Transverse colon (tissue), 4 donors: Measurements from ENCODE around the gene TIMM8A. TPM values are rescaled to one million over a fixed set of nuclear protein-coding genes. Genes with fewer than 3 reads are reported as not detected.
A peak's percentile ranks its signal among the peaks of the same experiment; 100 is the strongest.

Source experiments
- DNase-seq: peaks from one replicate; pipeline ENCODE4 v3.0.0-alpha.2; 2019
- H3K27ac ChIP-seq, 4 donors: fragments of 200-600 bp; sonication (generic); 2 replicates each; pipeline ENCODE4 v1.5.1; 2016 to 2018; ENCODE audit warnings: inconsistent platforms in 4 of 4
- H3K27me3 ChIP-seq: fragments of 200-600 bp; sonication (generic); 2 replicates; pipeline ENCODE4 v1.5.1; 2017; ENCODE audit warnings: inconsistent platforms
- H3K36me3 ChIP-seq, 4 donors: fragments of 200-600 bp; sonication (generic); 2 replicates each; pipeline ENCODE4 v1.5.1; 2017 to 2019; ENCODE audit warnings: inconsistent platforms in 4 of 4
- H3K4me1 ChIP-seq, 4 donors: fragments of 200-600 bp; sonication (generic); 2 replicates each; pipeline ENCODE4 v1.5.1; 2017 to 2020; ENCODE audit warnings: inconsistent platforms in 4 of 4
- H3K4me3 ChIP-seq, 4 donors: fragments of 200-600 bp; sonication (generic); 1 replicate in 1 of 4; 2 replicates in 3 of 4; pipeline versions ENCODE4 v1.5.1 to v1.6.1; 2017 to 2019; ENCODE audit warnings: inconsistent platforms in 4 of 4
- H3K9me3 ChIP-seq, 2 donors: fragments of 200-600 bp; sonication (generic); 2 replicates each; pipeline ENCODE4 v1.5.1; 2017 to 2019; ENCODE audit warnings: inconsistent platforms in 2 of 2
- EP300 ChIP-seq: sonication (generic); formaldehyde crosslinking; IDR thresholded peaks from one replicate; pipeline ENCODE4 v1.6.1; 2017; ENCODE audit warnings: antibody characterized with exemption, low read depth
- POLR2A ChIP-seq: fragments of 450-650 bp; IDR thresholded peaks from one replicate; pipeline ENCODE4 v1.6.1; 2016; ENCODE audit warnings: antibody characterized with exemption, mild to moderate bottlenecking, moderate library complexity
- POLR2AphosphoS5 ChIP-seq, 3 donors: sonication (generic); formaldehyde crosslinking; IDR thresholded peaks; one replicate each; pipeline ENCODE4 v1.6.1; 2016; ENCODE audit warnings: antibody characterized with exemption in 3 of 3
- WGBS, 2 donors: methylation state at CpG; one replicate each; pipeline ENCODE4 v1.1.5; 2018; ENCODE audit warnings: low coverage in 1 of 2; 5-methylcytosine and 5-hydroxymethylcytosine counted together
- in situ Hi-C, 4 donors: fragments of 200-750 bp; cut with MboI; loops; one replicate each; pipeline versions ENCODE4 v1.15.0 to v1.15.1; 2017; ENCODE audit warnings: low sequenced_read_pairs in 3 of 4, low pct_ligation_motif_present in 1 of 4, low pct_unique_long_range_greater_than_20kb in 1 of 4
- intact Hi-C: fragments of 100-400 bp; cut with DNase I; formaldehyde crosslinking; loops from one replicate; pipeline ENCODE4 v1.15.1; 2023; ENCODE audit warnings: low total_unique reads
- total RNA-seq, 4 donors: library from RNA; depleted of rRNA; stranded (reverse); fragments of >200 nt; gene quantifications; one replicate each; pipeline ENCODE4 v1.1.0, GENCODE V29; 2016
- TF ChIP-seq, protein P1 (sequence below), 5 experiments: fragments of 200-600 bp in 3 of 5; fragments of 450-650 bp in 2 of 5; sonication (generic) in 3 of 5; IDR thresholded peaks; 1 replicate in 2 of 5; 2 replicates in 3 of 5; pipeline ENCODE4 v1.5.1; 2016 to 2017; ENCODE audit warnings: antibody characterized with exemption in 5 of 5, inconsistent platforms in 3 of 5, mild to moderate bottlenecking in 2 of 5, moderate library complexity in 1 of 5

Gene TIMM8A
- total RNA-seq, 4 donors from 2014 or later: 2.8 to 8.6 (median 5.5) TPM

DNA sequence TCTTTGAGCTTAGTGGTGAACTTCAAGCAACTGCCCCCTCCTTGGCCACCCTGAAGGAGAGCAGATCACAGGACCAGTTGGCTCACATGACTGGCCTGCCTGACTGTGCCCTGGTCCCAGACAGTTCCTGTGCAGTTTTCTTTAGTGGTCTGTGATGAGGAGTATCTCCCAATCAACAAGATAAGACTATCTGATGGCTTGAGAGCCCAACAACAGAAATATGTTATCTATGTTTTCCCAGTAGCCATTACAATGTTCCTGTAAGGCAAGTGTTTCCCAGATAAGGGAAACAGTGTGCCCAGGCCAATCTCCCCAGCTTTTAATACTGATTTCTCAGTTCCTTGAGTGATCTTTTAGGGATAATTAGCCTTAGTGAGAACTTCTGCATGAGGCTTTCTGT, 14.2 kb upstream of the TIMM8A start:
- no peak overlapping the region for H3K4me3 ChIP-seq
- intact Hi-C loops: no loop called here
- no peak for DNase-seq
- H3K4me1 ChIP-seq: no peaks in the 10 kb centered on the region
- H3K36me3 ChIP-seq: no peaks in the 10 kb centered on the region
- H3K27ac ChIP-seq: no peak overlapping the region
- in situ Hi-C loops: no loop called here
- H3K27me3 ChIP-seq: no peaks in the 10 kb centered on the region
- TF ChIP-seq EP300 (no peak), POLR2AphosphoS5 (IDR thresholded peaks at IDR 0.05) (no peak), POLR2A (no peak)
- TF ChIP-seq, protein P1, sequence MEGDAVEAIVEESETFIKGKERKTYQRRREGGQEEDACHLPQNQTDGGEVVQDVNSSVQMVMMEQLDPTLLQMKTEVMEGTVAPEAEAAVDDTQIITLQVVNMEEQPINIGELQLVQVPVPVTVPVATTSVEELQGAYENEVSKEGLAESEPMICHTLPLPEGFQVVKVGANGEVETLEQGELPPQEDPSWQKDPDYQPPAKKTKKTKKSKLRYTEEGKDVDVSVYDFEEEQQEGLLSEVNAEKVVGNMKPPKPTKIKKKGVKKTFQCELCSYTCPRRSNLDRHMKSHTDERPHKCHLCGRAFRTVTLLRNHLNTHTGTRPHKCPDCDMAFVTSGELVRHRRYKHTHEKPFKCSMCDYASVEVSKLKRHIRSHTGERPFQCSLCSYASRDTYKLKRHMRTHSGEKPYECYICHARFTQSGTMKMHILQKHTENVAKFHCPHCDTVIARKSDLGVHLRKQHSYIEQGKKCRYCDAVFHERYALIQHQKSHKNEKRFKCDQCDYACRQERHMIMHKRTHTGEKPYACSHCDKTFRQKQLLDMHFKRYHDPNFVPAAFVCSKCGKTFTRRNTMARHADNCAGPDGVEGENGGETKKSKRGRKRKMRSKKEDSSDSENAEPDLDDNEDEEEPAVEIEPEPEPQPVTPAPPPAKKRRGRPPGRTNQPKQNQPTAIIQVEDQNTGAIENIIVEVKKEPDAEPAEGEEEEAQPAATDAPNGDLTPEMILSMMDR (IDR thresholded peaks at IDR 0.05): no peak
- H3K9me3 ChIP-seq: no peaks in the 10 kb centered on the region

DNA sequence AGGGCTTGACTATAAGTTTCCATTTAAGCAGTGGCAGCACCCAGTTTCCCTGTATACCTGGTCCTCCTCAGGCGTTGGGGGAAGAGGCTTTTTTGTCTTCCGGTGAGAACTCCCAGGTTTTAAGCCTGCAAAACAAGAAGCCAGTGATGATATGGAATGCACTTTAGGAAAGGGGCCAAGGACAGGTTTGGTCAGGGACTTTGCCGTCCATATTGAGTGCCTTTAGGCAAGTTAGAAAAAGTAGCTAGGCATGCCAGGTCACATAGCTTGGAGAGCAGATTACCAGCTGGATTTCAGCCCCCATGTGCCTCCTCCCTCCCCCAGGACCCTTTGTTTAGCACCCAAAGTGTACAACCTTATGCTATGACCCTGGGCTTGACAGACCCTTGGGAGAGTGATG, 13.6 kb upstream of the TIMM8A start:
- intact Hi-C loops: no loop called here
- Histone ChIP-seq H3K9me3 (no peaks in the 10 kb centered on the region), H3K36me3 (no peaks in the 10 kb centered on the region), H3K27ac (no peak overlapping the region), H3K27me3 (no peaks in the 10 kb centered on the region), H3K4me1 (no peaks in the 10 kb centered on the region), H3K4me3 (no peak overlapping the region)
- no peak for TF ChIP-seq POLR2A
- 82% methylated on average over 3 of the region's 3 CpGs; no CpG with 5 or more reads in 1 of the 2 donors for WGBS, 2 donors
- in situ Hi-C loops: no loop called here
- DNase-seq: no peak

DNA sequence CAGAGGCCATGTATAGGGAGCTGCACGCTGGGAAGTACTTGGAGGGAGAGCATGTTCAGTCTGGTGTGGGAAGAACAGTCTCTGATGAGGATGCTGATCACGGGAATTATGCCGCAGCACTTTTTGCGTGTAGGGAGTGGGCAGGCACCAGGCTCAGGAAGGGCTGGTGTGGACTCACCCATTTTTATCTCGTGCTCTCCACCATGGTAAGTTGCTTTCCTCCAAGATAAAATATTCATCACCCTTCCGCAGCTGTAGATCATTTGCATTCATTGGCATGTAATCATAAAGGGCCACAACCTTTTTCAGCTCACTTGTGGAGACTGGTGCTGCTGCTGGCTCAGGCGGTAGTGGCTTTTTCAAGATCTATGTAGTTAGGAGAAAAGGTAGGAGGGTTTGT, 11.8 kb upstream of the TIMM8A start:
- Histone ChIP-seq H3K27me3 (no peaks in the 10 kb centered on the region), H3K27ac (no peak overlapping the region), H3K36me3 (no peaks in the 10 kb centered on the region), H3K4me1 (no peaks in the 10 kb centered on the region), H3K4me3 (no peak overlapping the region), H3K9me3 (no peaks in the 10 kb centered on the region)
- in situ Hi-C loops (no loop called here), intact Hi-C loops (no loop called here)
- TF ChIP-seq POLR2A (no peak), EP300 (no peak), POLR2AphosphoS5 (IDR thresholded peaks at IDR 0.05) (no peak)
- TF ChIP-seq, protein P1 (IDR thresholded peaks at IDR 0.05): no peak
- DNase-seq: no peak
- 40 to 75% methylated on average over 1 to 7 of the region's 7 CpGs for WGBS, 2 donors

DNA sequence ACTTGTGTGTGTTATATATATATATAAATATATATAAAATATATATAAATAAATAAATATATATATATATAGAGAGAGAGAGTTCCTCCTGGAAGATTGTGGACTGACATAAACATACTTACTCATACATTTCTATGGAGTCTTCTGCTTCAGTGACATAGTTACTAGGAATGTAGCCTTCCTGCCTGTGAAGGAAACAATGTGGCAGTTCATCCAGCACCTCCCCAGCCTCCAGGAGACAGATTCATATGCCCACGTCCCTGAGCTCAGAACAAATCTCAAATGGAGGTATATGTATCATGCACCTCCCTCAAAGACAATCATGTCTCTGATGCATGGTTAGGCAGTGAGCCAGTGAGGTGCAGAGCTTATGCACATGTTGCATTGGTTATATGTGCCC, 11.4 kb upstream of the TIMM8A start:
- WGBS, 2 donors: 83% methylated on average over 1 of the region's 1 CpG; no CpG with 5 or more reads in 1 of the 2 donors
- no peak for TF ChIP-seq EP300
- no peak for TF ChIP-seq POLR2A
- TF ChIP-seq, protein P1 (IDR thresholded peaks at IDR 0.05): no peak

DNA sequence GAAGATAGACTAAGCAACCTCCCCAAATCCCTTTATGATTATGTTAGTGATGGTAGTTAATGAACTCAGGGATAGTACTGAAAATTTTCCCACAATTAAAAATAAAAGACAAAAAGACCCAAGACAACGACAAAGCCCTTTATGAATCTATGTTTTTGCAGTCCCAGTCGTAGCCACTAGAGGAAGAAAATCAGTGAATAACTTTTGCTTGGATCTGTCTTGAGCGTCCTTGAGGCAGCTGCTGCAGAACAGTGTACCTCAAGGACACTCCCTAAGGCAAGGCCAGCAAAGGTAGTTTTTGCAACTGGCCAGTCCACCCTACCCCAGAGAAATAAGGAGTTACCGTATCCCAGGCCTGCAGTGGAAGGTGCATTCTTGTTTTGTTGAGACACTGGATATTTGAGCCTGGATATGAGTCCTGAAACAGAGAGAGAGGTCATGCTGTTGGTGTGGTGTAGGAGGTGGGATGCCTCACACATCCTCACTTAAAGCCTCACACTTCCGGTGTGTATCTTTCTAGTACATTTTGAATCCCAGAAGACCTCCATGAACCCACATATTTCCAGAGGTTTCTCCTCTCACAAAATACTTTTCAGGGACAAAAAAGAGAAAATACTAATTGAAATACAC, 8.7 kb upstream of the TIMM8A start:
- Histone ChIP-seq H3K4me3 (no peak overlapping the region), H3K4me1 (no peaks in the 10 kb centered on the region), H3K9me3 (no peaks in the 10 kb centered on the region), H3K36me3 (no peaks in the 10 kb centered on the region), H3K27ac (no peak overlapping the region), H3K27me3 (no peaks in the 10 kb centered on the region)
- TF ChIP-seq, protein P1 (IDR thresholded peaks at IDR 0.05): peak; percentile 15 to 31 (median 26)
- TF ChIP-seq POLR2AphosphoS5 (IDR thresholded peaks at IDR 0.05) (no peak), EP300 (no peak), POLR2A (no peak)
- DNase-seq: no peak
- 50% methylated on average over 5 of the region's 5 CpGs; no CpG with 5 or more reads in 1 of the 2 donors for WGBS, 2 donors
- in situ Hi-C loops (no loop called here), intact Hi-C loops (no loop called here)

More for the DNA sequence above, 11.4 kb upstream of the TIMM8A start:
- DNase-seq: no peak
- Histone ChIP-seq H3K36me3 (no peaks in the 10 kb centered on the region), H3K27ac (no peak overlapping the region), H3K9me3 (no peaks in the 10 kb centered on the region), H3K4me3 (no peak overlapping the region), H3K4me1 (no peaks in the 10 kb centered on the region), H3K27me3 (no peaks in the 10 kb centered on the region)
- intact Hi-C loops (no loop called here), in situ Hi-C loops (no loop called here)
